GM12878 (cell line): Measurements from ENCODE around the gene FADS1. TPM values are rescaled to one million over a fixed set of nuclear protein-coding genes. Genes with fewer than 3 reads are reported as not detected.

Experiments used
- ATAC-seq: fragments of 200-7000 bp; cut with Tn5 transposase; 3 replicates; pipeline ENCODE4 v1.9.1; 2020; ENCODE audit warnings: mild to moderate bottlenecking, moderate library complexity
- BruUV-seq: library from RNA; stranded (reverse); fragments of 400-500 nt; replicated peaks from 2 replicates; lab custom pipeline; 2021; lab: Mats Ljungman, UMichigan
- CTCF ChIA-PET: fragments of 300-600 bp; sonication (Branson Sonifier 250); formaldehyde crosslinking; extraction: SDS; loops from one replicate; lab custom pipeline; 2021; ENCODE audit warnings: inconsistent platforms; lab: Yijun Ruan, JAX
- POLR2A ChIA-PET: fragments of 350-600 bp; formaldehyde crosslinking; extraction: SDS; loops from one replicate; lab custom pipeline; 2021; ENCODE audit warnings: inconsistent platforms; lab: Charles Lee
- RAD21 ChIA-PET: fragments of 300-600 bp; sonication (Branson Sonifier 250); formaldehyde crosslinking; loops from one replicate; lab custom pipeline; 2023; ENCODE audit warnings: antibody characterized with exemption; ENCODE audit not compliant: unreplicated experiment; lab: Charles Lee
- SMC1A ChIA-PET: fragments of 300-600 bp; sonication (Branson Sonifier 250); formaldehyde crosslinking; loops from one replicate; lab custom pipeline; 2023; ENCODE audit not compliant: unreplicated experiment, uncharacterized antibody; lab: Charles Lee
- DNase-seq: peaks from one replicate; pipeline ENCODE4 v3.0.0-alpha.2; 2011; ENCODE audit warnings: low read depth, low spot score
- FAIRE-seq: peaks from 3 replicates; lab custom pipeline; 2011; peaks lifted over from hg19 to GRCh38; lab: Jason Lieb, UNC
- H2AFZ ChIP-seq: 2 replicates; pipeline ENCODE4 v1.6.0; 2011; ENCODE audit warnings: low read depth, low read length, control low read depth; ENCODE audit not compliant: control insufficient read depth
- H3K27ac ChIP-seq: 2 replicates; pipeline ENCODE4 v1.5.1; 2011; ENCODE audit warnings: control low read depth; ENCODE audit not compliant: control insufficient read depth, insufficient read depth
- H3K27me3 ChIP-seq, 2 experiments: replicated peaks in 1 of 2; 2 replicates each; pipeline versions ENCODE4 v1.6.0 to v1.6.1; 2011; ENCODE audit warnings: low read length in 1 of 2; ENCODE audit not compliant: control insufficient read depth in 2 of 2, insufficient read depth in 2 of 2
- H3K36me3 ChIP-seq, 2 experiments: 2 replicates each; pipeline ENCODE4 v1.5.1; 2011; ENCODE audit warnings: low read length in 1 of 2; ENCODE audit not compliant: control insufficient read depth in 2 of 2, insufficient read depth in 2 of 2
- H3K4me1 ChIP-seq: 2 replicates; pipeline ENCODE4 v1.6.1; 2011; ENCODE audit warnings: mild to moderate bottlenecking, low read length, moderate library complexity, mixed read lengths; ENCODE audit not compliant: control insufficient read depth, insufficient read depth
- H3K4me2 ChIP-seq: 2 replicates; pipeline ENCODE4 v1.6.0; 2011; ENCODE audit warnings: control low read depth; ENCODE audit not compliant: control insufficient read depth, insufficient read depth
- H3K4me3 ChIP-seq: fragments of 200-600 bp; sonication (generic); 2 replicates; pipeline ENCODE4 v1.5.1; 2016
- H3K79me2 ChIP-seq: 2 replicates; pipeline ENCODE4 v1.6.0; 2011; ENCODE audit warnings: low read length; ENCODE audit not compliant: control insufficient read depth, insufficient read depth
- H3K9ac ChIP-seq: 2 replicates; pipeline ENCODE4 v1.8.0; 2011; ENCODE audit warnings: low read length, control low read depth, mixed read lengths; ENCODE audit not compliant: control insufficient read depth, insufficient read depth
- H3K9me3 ChIP-seq: replicated peaks from 3 replicates; pipeline ENCODE4 v1.5.1; 2011; ENCODE audit warnings: mild to moderate bottlenecking, low read length; ENCODE audit not compliant: control insufficient read depth, insufficient read depth
- H4K20me1 ChIP-seq: 2 replicates; pipeline ENCODE4 v1.6.0; 2011; ENCODE audit not compliant: control insufficient read depth, insufficient read depth
- CHD4 ChIP-seq: fragments of 200-600 bp; sonication (generic); IDR thresholded peaks from 2 replicates; pipeline ENCODE4 v1.6.1; 2016; ENCODE audit warnings: mild to moderate bottlenecking
- USF2 ChIP-seq: IDR thresholded peaks from 2 replicates; pipeline ENCODE4 v1.6.1; 2011; ENCODE audit warnings: low read depth, low read length, improper control_type of control experiment, borderline replicate concordance
- YBX1 ChIP-seq: fragments of 450-650 bp; IDR thresholded peaks from 2 replicates; pipeline ENCODE4 v1.6.1; 2016; ENCODE audit warnings: antibody characterized with exemption
- WGBS: methylation state at CpG from one replicate; pipeline ENCODE4 v1.1.6; 2016; ENCODE audit warnings: low lambda C conversion rate; ENCODE audit not compliant: insufficient replicate concordance, insufficient coverage; ENCODE audit errors: missing lambda C conversion rate; 5-methylcytosine and 5-hydroxymethylcytosine counted together
- in situ Hi-C: fragments of 300-500 bp; cut with MboI; formaldehyde crosslinking; loops from 9 replicates; pipeline ENCODE4 v1.14.3; 2018; ENCODE audit warnings: mixed read lengths
- intact Hi-C: fragments of 100-400 bp; cut with micrococcal nuclease; formaldehyde crosslinking; loops from one replicate; pipeline ENCODE4 v1.14.2; 2022; ENCODE audit not compliant: unreplicated experiment
- polyA plus RNA-seq, 11 experiments: library from polyadenylated mRNA; depleted of rRNA in 4 of 11; unstranded in 6 of 11; stranded (reverse) in 5 of 11; fragments of >200 nt; fragmentation: Nextera tagmentation in 4 of 11; fragmentation: Illumina TruSeq in 1 of 11; extraction: Ambion mirVana in 4 of 11; extraction: Trizol in 1 of 11; gene quantifications; 1 replicate in 1 of 11; 2 replicates in 10 of 11; pipeline versions ENCODE4 v1.2.1 to v1.2.3, GENCODE V29; 2011 to 2016; ENCODE audit warnings: inconsistent platforms in 2 of 11, missing spikeins in 2 of 11, low read depth in 1 of 11
- total RNA-seq, 4 experiments: library from RNA; depleted of rRNA in 3 of 4; stranded (reverse); fragments of >200 nt in 3 of 4; fragmentation: Illumina TruSeq in 1 of 4; extraction: Trizol in 1 of 4; gene quantifications; 2 replicates each; pipeline versions ENCODE4 v1.2.1 to v1.2.3, GENCODE V29; 2013 to 2021

The FADS1 gene
- total and polyA plus RNA-seq, 10 of the 15 experiments (the other 5 are each of a cell fraction or from before 2014, with no cell fraction given) = 8.8 to 73.9 (median 39.0) TPM

DNA sequence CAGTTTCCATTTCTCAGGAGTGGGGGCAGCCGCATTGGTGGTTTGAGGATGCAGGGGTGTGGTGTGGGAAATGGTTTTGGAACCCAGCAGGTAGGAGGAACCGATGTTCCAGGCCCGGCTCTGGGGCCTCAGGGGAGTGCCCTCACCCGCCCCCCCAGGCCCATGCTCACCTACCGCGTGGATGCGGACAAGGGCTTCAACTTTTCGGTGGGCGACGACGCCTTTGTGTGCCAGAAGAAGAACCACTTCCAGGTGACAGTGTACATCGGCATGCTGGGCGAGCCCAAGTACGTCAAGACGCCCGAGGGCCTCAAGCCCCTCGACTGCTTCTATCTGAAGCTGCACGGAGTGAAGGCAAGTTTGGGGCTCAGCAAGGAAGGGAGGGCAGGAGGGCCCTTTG, 43.0 kb downstream of the FADS1 start:
- no peak for DNase-seq
- ATAC-seq = no peak
- H3K9me3 ChIP-seq = no peaks in the 10 kb centered on the region
- H3K4me2 ChIP-seq = no peak overlapping the region
- H4K20me1 ChIP-seq = no peaks in the 10 kb centered on the region
- no peak for FAIRE-seq
- SMC1A ChIA-PET = no interaction called here
- in situ Hi-C loops (no loop called here), intact Hi-C loops (no loop called here)
- no TSS peak for BruUV-seq
- no peaks in the 10 kb centered on the region for H3K79me2 ChIP-seq
- 70% methylated on average over 18 of the region's 18 CpGs for whole genome bisulfite sequencing
- H3K36me3 ChIP-seq = no peaks in the 10 kb centered on the region
- no peak overlapping the region for H3K27ac ChIP-seq
- H3K4me1 ChIP-seq = no peaks in the 10 kb centered on the region; the same call in 1 of the 2 replicates
- no peak overlapping the region for H3K4me3 ChIP-seq
- CTCF ChIA-PET = interaction anchor here (7.5 kb wide), 1 partner anchor 25 kb away, joined by 88 read pairs; no protein-coding TSS in a partner anchor
- no peak for TF ChIP-seq CHD4
- POLR2A ChIA-PET = interaction anchor here (0.7 kb wide), 1 partner anchor 45 kb away, joined by 4 read pairs; no protein-coding TSS in a partner anchor
- RAD21 ChIA-PET = no interaction called here
- H2AFZ ChIP-seq = no peak overlapping the region
- no peaks in the 10 kb centered on the region for H3K27me3 ChIP-seq
- no peak overlapping the region for H3K9ac ChIP-seq

DNA sequence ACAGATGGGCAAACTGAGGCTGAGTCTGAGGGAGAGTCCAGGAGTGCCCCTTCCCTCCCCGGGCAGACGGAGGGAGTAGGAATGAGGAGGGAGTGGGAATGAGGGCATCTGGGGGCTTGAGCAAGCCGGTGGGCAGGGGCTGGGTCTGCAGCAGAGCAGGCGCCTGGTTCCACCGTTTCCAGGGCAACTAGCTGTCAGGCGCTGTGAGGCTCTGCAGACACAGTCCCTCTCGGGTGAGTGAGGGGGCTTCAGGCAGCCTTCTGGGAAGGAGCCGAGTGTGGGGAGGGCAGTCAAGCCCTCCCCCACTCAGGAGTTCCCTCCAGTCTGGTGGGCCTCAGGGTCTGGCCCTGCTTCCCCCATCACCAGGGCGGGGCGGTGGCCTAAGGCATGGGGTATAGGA, 43.4 kb downstream of the FADS1 start:
- no peaks in the 10 kb centered on the region for H4K20me1 ChIP-seq
- no peaks in the 10 kb centered on the region for H3K79me2 ChIP-seq
- H3K27me3 ChIP-seq = no peaks in the 10 kb centered on the region
- DNase-seq (no peak), FAIRE-seq (no peak), ATAC-seq (no peak)
- no peak overlapping the region for H3K4me3 ChIP-seq
- POLR2A ChIA-PET = no interaction called here
- H2AFZ ChIP-seq = no peak overlapping the region
- SMC1A ChIA-PET = no interaction called here
- H3K4me1 ChIP-seq = no peaks in the 10 kb centered on the region; the same call in 1 of the 2 replicates
- TSS peak; percentile 44 for BruUV-seq
- 61% methylated on average over 9 of the region's 10 CpGs for WGBS
- no peaks in the 10 kb centered on the region for H3K9me3 ChIP-seq
- H3K36me3 ChIP-seq = no peaks in the 10 kb centered on the region
- CTCF ChIA-PET = no interaction called here
- no peak overlapping the region for H3K9ac ChIP-seq
- intact Hi-C loops = no loop called here
- TF ChIP-seq YBX1 = no peak
- TF ChIP-seq USF2 = no peak
- TF ChIP-seq, all 136 proteins: peak for 0
- Histone ChIP-seq H3K27ac (no peak overlapping the region), H3K4me2 (no peak overlapping the region)
- RAD21 ChIA-PET = no interaction called here
- in situ Hi-C loops = no loop called here
